Renal cortical epithelial cell (primary cell): ENCODE results near the gene ANXA10. TPM values are rescaled to one million over a fixed set of nuclear protein-coding genes. Genes with fewer than 3 reads are reported as not detected.
"Not testable (repeated sequence)": the region's sequence is repeated elsewhere in the genome, so short reads cannot be mapped to it uniquely, and the experiment has no call there.

Experiments used
- DNase-seq: peaks from one replicate; pipeline ENCODE4 v3.0.0-alpha.2; 2011; ENCODE audit warnings: low read depth
- total RNA-seq: library from RNA; depleted of rRNA; stranded (reverse); fragments of >200 nt; gene quantifications from 2 replicates; pipeline ENCODE4 v1.2.3, GENCODE V29; 2014

The ANXA10 gene
- total RNA-seq = not detected in 2 replicates

- peak; percentile 64 for DNase-seq
These were observed at the start of gene ANXA10 for GRCh38 chr4:168092176-168092712. Gene ANXA10 (plus strand): TSS chr4:168092537. CDS start chr4:168092701, 164 bp downstream.

- DNase-seq = no peak
These were observed 47.0 kb upstream of the ANXA10 start for GRCh38 chr4:168045354-168045753.

GRCh38 chr4:168050002-168050401, 42.3 kb upstream of the ANXA10 start:
- DNase-seq = no peak

GRCh38 chr4:168051526-168051925, 40.8 kb upstream of the ANXA10 start:
- no peak for DNase-seq

- DNase-seq = no peak
These were observed 34.9 kb upstream of the ANXA10 start for GRCh38 chr4:168057412-168057811.

- peak; percentile 9 for DNase-seq
These were observed 33.1 kb upstream of the ANXA10 start for GRCh38 chr4:168059251-168059650.

GRCh38 chr4:168063031-168063430, 29.3 kb upstream of the ANXA10 start:
- no peak for DNase-seq

- DNase-seq = peak; percentile 53
These were observed 21.4 kb upstream of the ANXA10 start for GRCh38 chr4:168070903-168071302.

- DNase-seq = peak; percentile 40
These were observed 21.0 kb upstream of the ANXA10 start for GRCh38 chr4:168071304-168071703.

GRCh38 chr4:168074861-168075260, 17.5 kb upstream of the ANXA10 start:
- no peak for DNase-seq

- peak; percentile 68 for DNase-seq
These were observed 15.2 kb upstream of the ANXA10 start for GRCh38 chr4:168076989-168077725.

- no peak for DNase-seq
These were observed 14.6 kb upstream of the ANXA10 start for GRCh38 chr4:168077726-168078239.

- DNase-seq = no peak
These were observed 10.0 kb upstream of the ANXA10 start for GRCh38 chr4:168082379-168082778.

- no peak for DNase-seq
These were observed 3.6 kb downstream of the ANXA10 start for GRCh38 chr4:168095776-168096406.

- DNase-seq = no peak
These were observed 4.1 kb downstream of the ANXA10 start for GRCh38 chr4:168096407-168096784.

- no peak for DNase-seq
These were observed 4.8 kb downstream of the ANXA10 start for GRCh38 chr4:168097161-168097560.

GRCh38 chr4:168098248-168098717, 5.9 kb downstream of the ANXA10 start:
- peak; percentile 15 for DNase-seq

GRCh38 chr4:168099195-168099594, 6.9 kb downstream of the ANXA10 start:
- no peak for DNase-seq

- no peak for DNase-seq
These were observed 8.7 kb downstream of the ANXA10 start for GRCh38 chr4:168101026-168101425.

- DNase-seq = no peak
These were observed 10.1 kb downstream of the ANXA10 start for GRCh38 chr4:168102403-168102802.

GRCh38 chr4:168109527-168109926, 17.2 kb downstream of the ANXA10 start:
- no peak for DNase-seq

GRCh38 chr4:168113059-168113458, 20.7 kb downstream of the ANXA10 start:
- not testable (repeated sequence) for DNase-seq
